Panc1 (cell line): ENCODE results near the gene CCL28.

Experiments used
- CTCF ChIP-seq: fragments of 450-650 bp; IDR thresholded peaks from 2 replicates; pipeline ENCODE4 v1.5.1; 2017; ENCODE audit warnings: mild to moderate bottlenecking
- POLR2AphosphoS5 ChIP-seq: IDR thresholded peaks from 2 replicates; pipeline ENCODE4 v1.6.1; 2012; ENCODE audit warnings: mild to moderate bottlenecking, low read depth, low read length, moderate library complexity
- SIN3A ChIP-seq: IDR thresholded peaks from 2 replicates; pipeline ENCODE4 v1.6.1; 2012; ENCODE audit warnings: low read depth, mild to moderate bottlenecking, low read length, moderate library complexity, borderline replicate concordance; ENCODE audit not compliant: insufficient read depth
- TCF7L2 ChIP-seq: IDR thresholded peaks from 2 replicates; pipeline ENCODE4 v1.6.1; 2011; ENCODE audit warnings: mild to moderate bottlenecking, low read depth, low read length, inconsistent platforms
- TF ChIP-seq, protein P1 (sequence below), 2 experiments: IDR thresholded peaks; 2 replicates each; pipeline ENCODE4 v1.6.1; 2011 to 2012; ENCODE audit warnings: low read depth in 2 of 2, control low read depth in 1 of 2, low read length in 1 of 2, mild to moderate bottlenecking in 1 of 2, moderate library complexity in 1 of 2; ENCODE audit not compliant: insufficient read depth in 1 of 2

- no peak for TF ChIP-seq CTCF
- no peak for TF ChIP-seq POLR2AphosphoS5
- no peak for TF ChIP-seq TCF7L2
- TF ChIP-seq, protein P1, sequence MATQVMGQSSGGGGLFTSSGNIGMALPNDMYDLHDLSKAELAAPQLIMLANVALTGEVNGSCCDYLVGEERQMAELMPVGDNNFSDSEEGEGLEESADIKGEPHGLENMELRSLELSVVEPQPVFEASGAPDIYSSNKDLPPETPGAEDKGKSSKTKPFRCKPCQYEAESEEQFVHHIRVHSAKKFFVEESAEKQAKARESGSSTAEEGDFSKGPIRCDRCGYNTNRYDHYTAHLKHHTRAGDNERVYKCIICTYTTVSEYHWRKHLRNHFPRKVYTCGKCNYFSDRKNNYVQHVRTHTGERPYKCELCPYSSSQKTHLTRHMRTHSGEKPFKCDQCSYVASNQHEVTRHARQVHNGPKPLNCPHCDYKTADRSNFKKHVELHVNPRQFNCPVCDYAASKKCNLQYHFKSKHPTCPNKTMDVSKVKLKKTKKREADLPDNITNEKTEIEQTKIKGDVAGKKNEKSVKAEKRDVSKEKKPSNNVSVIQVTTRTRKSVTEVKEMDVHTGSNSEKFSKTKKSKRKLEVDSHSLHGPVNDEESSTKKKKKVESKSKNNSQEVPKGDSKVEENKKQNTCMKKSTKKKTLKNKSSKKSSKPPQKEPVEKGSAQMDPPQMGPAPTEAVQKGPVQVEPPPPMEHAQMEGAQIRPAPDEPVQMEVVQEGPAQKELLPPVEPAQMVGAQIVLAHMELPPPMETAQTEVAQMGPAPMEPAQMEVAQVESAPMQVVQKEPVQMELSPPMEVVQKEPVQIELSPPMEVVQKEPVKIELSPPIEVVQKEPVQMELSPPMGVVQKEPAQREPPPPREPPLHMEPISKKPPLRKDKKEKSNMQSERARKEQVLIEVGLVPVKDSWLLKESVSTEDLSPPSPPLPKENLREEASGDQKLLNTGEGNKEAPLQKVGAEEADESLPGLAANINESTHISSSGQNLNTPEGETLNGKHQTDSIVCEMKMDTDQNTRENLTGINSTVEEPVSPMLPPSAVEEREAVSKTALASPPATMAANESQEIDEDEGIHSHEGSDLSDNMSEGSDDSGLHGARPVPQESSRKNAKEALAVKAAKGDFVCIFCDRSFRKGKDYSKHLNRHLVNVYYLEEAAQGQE (IDR thresholded peaks at IDR 0.05; ENCODE audit: insufficient read depth in 1 of 2, low read depth in 2 of 2, low read length in 1 of 2), result no peak
- TF ChIP-seq SIN3A, result no peak
Measured at GRCh38 chr5:43425983-43426382, 13.8 kb upstream of the CCL28 start.
